C4-2B (cell line): ENCODE results near the gene CLEC17A.

Experiments used
- CTCF ChIP-seq: fragments of 450-650 bp; conservative IDR thresholded peaks from 2 replicates; pipeline ENCODE4 v1.5.1; 2017; ENCODE audit warnings: mild to moderate bottlenecking
- ZFX ChIP-seq: fragments of 450-650 bp; IDR thresholded peaks from 2 replicates; pipeline ENCODE4 v1.6.1; 2017

- TF ChIP-seq CTCF (no peak), ZFX (no peak)
Observed at GRCh38 chr19:14566712-14567077, 16.2 kb upstream of the CLEC17A start.
